SU-DHL-6 (cell line): Measurements from ENCODE around the gene RDH8.

Source experiments
- H2AFZ ChIP-seq: fragments of 200-600 bp; sonication (generic); 2 replicates; pipeline ENCODE4 v1.6.1; 2014; ENCODE audit warnings: low read depth, mild to moderate bottlenecking, moderate library complexity, mixed read lengths, antibody characterized with exemption, low read length; ENCODE audit not compliant: severe bottlenecking
- H3F3A ChIP-seq: fragments of 200-600 bp; shearing (Covaris generic); 2 replicates; pipeline ENCODE4 v1.6.0; 2016; ENCODE audit warnings: antibody characterized with exemption, mild to moderate bottlenecking; ENCODE audit not compliant: insufficient read depth
- H3K27ac ChIP-seq: fragments of 200-600 bp; sonication (generic); 2 replicates; pipeline ENCODE4 v1.5.1; 2016; ENCODE audit warnings: low read depth, mild to moderate bottlenecking, low read length, moderate library complexity, mixed read lengths
- H3K27me3 ChIP-seq: fragments of 200-600 bp; sonication (generic), shearing (Covaris generic); 2 replicates; pipeline ENCODE4 v1.6.0; 2014; ENCODE audit warnings: mild to moderate bottlenecking, low read length
- H3K36me3 ChIP-seq: fragments of 200-600 bp; sonication (generic); 2 replicates; pipeline ENCODE4 v1.6.1; 2014; ENCODE audit warnings: mild to moderate bottlenecking, low read length, mixed read lengths
- H3K4me2 ChIP-seq: fragments of 300-600, 200-600 bp; shearing (Covaris generic), sonication (generic); 2 replicates; pipeline ENCODE4 v1.6.0; 2014; ENCODE audit warnings: low read length, low read depth, mild to moderate bottlenecking; ENCODE audit not compliant: poor library complexity, severe bottlenecking
- H3K4me3 ChIP-seq: fragments of 200-600 bp; sonication (generic); 2 replicates; pipeline ENCODE4 v1.5.1; 2014; ENCODE audit warnings: antibody characterized with exemption, low read length, mild to moderate bottlenecking, mixed read lengths; ENCODE audit not compliant: insufficient read depth, poor library complexity, severe bottlenecking
- H3K79me2 ChIP-seq: fragments of 200-600 bp; sonication (generic); 2 replicates; pipeline ENCODE4 v1.6.1; 2014; ENCODE audit warnings: mild to moderate bottlenecking, low read length, moderate library complexity; ENCODE audit not compliant: insufficient read depth
- H3K9ac ChIP-seq: fragments of 200-600 bp; sonication (generic); 2 replicates; pipeline ENCODE4 v1.7.0; 2014; ENCODE audit warnings: mild to moderate bottlenecking, low read length
- H3K9me2 ChIP-seq: fragments of 200-600 bp; sonication (generic); replicated peaks from 2 replicates; pipeline ENCODE4 v1.6.1; 2014; ENCODE audit warnings: low read length; ENCODE audit not compliant: insufficient read depth
- H3K9me3 ChIP-seq: fragments of 200-600 bp; sonication (generic); 2 replicates; pipeline ENCODE4 v1.6.1; 2014; ENCODE audit warnings: low read length, mixed read lengths; ENCODE audit not compliant: insufficient read depth
- H4K20me1 ChIP-seq: fragments of 200-600 bp; sonication (generic); 2 replicates; pipeline ENCODE4 v1.6.1; 2014; ENCODE audit warnings: low read depth, mild to moderate bottlenecking, antibody characterized with exemption, low read length, moderate library complexity, mixed read lengths
- EZH2phosphoT487 ChIP-seq: fragments of 200-600 bp; sonication (generic), shearing (Covaris generic); conservative IDR thresholded peaks from 2 replicates; pipeline ENCODE4 v1.6.1; 2018; ENCODE audit warnings: mild to moderate bottlenecking, antibody characterized with exemption, low read length, moderate library complexity, mixed read lengths
- TF ChIP-seq, protein P1 (sequence below): fragments of 200-600 bp; sonication (generic); IDR thresholded peaks from one replicate; pipeline ENCODE4 v1.5.1; 2017; ENCODE audit warnings: antibody characterized with exemption, mild to moderate bottlenecking, low read length, moderate library complexity; ENCODE audit not compliant: insufficient read depth, poor library complexity, severe bottlenecking

The RDH8 gene

DNA sequence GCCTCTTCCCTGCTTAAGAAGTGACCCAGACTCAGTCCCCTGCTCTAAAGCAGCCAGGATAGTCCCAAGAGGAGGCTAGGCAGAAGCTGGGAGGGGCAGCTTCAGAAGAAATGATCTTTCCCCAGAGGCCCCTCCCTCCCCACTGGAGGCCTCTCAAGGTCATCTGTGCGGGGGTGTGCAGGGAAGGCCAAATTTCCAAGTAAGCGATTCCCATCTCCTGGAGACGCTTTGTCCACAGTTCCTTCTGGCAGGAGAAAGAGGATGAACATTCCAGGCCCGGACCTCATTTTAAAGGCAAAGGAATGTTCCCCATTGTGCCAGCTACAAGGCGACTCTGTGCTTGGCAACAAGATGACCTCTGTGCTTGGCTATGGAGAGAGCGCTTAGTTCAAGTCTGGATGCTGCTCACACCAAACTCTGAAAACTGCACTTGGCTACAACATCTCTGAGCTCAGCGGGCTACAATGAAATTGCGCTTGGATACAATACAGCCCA is 26.4 kb upstream of the RDH8 start:
- Histone ChIP-seq H3K9ac (no peak overlapping the region), H3K4me2 (no peak overlapping the region), H3K36me3 (no peaks in the 10 kb centered on the region), H2AFZ (no peak overlapping the region), H3K79me2 (no peaks in the 10 kb centered on the region), H3K27me3 (no peaks in the 10 kb centered on the region), H4K20me1 (no peaks in the 10 kb centered on the region), H3K4me3 (no peak overlapping the region), H3K9me3 (no peaks in the 10 kb centered on the region), H3K9me2 (no peaks in the 10 kb centered on the region), H3K27ac (no peak overlapping the region), H3F3A (no peaks in the 10 kb centered on the region)
- TF ChIP-seq, protein P1, sequence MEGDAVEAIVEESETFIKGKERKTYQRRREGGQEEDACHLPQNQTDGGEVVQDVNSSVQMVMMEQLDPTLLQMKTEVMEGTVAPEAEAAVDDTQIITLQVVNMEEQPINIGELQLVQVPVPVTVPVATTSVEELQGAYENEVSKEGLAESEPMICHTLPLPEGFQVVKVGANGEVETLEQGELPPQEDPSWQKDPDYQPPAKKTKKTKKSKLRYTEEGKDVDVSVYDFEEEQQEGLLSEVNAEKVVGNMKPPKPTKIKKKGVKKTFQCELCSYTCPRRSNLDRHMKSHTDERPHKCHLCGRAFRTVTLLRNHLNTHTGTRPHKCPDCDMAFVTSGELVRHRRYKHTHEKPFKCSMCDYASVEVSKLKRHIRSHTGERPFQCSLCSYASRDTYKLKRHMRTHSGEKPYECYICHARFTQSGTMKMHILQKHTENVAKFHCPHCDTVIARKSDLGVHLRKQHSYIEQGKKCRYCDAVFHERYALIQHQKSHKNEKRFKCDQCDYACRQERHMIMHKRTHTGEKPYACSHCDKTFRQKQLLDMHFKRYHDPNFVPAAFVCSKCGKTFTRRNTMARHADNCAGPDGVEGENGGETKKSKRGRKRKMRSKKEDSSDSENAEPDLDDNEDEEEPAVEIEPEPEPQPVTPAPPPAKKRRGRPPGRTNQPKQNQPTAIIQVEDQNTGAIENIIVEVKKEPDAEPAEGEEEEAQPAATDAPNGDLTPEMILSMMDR = no peak
- TF ChIP-seq EZH2phosphoT487 = no peak

DNA sequence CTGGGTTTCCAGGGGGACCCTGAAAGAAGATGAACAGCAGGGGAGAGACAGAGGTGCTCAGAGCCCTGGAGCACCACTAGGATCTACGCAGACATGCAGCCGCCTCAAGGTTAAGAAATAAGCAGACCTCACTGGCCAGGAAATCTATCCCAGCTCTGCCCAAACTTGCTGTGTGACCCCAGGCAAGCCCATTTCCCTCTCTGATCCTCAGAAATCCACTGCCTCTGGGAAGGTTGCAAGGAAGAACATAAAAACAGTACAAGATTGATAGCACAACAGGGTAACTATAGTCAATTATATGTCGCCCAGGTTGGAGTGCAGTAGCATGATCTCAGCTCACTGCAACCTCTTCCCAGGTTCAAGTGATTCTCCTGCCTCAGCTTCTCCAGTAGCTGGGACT is 23.8 kb upstream of the RDH8 start:
- Histone ChIP-seq H3K79me2 (no peaks in the 10 kb centered on the region), H2AFZ (no peak overlapping the region), H3K36me3 (no peaks in the 10 kb centered on the region), H3K4me2 (no peak overlapping the region), H3K9me2 (no peaks in the 10 kb centered on the region), H3K9ac (no peak overlapping the region), H3K4me3 (no peak overlapping the region), H3K9me3 (no peaks in the 10 kb centered on the region), H3F3A (no peaks in the 10 kb centered on the region), H3K27ac (no peak overlapping the region), H4K20me1 (no peaks in the 10 kb centered on the region), H3K27me3 (no peaks in the 10 kb centered on the region)
- TF ChIP-seq EZH2phosphoT487 = no peak
- TF ChIP-seq, protein P1 = no peak

DNA sequence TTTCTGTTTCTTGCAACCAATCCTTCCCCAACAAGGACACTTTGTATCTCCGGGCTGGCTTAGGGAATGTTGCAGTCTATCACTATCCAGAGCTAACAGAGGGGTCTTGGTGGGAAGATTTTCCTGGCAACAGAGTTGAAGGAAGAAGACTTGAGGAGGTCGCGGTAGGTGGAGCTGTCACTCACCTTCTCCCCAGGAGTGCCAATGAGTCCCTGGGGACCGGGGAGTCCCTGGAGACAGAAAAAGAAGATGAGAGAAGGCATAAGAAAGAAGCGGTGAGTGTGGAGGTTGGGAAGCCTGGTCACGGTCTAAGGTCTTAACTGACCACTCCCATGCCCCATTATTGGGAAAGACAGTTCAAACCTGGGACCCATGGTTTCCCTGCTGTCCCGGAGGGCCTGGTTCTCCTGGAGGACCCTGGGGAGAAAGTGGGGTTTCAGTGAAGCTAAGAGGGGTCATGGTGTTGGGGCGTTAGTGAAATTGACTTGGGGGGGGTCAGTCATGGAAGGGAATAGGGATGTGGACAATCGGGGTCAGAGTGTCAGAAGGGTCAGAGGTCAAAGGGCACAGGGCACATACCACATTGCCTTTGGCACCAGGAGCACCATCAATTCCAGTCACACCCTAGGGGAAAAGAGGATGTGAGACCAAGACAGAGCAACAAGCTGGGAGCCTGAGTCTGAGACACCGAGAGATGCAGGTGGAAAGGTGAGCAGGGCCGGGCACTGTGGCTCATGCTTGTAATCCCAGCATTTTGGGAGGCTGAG is 21.7 kb upstream of the RDH8 start:
- no peaks in the 10 kb centered on the region for H3K9me3 ChIP-seq
- H3K9ac ChIP-seq = no peak overlapping the region
- no peak overlapping the region for H2AFZ ChIP-seq
- H3K27me3 ChIP-seq = no peaks in the 10 kb centered on the region
- H3K4me2 ChIP-seq = no peak overlapping the region
- H3K36me3 ChIP-seq = no peaks in the 10 kb centered on the region
- no peak overlapping the region for H3K27ac ChIP-seq
- H3K4me3 ChIP-seq = no peak overlapping the region
- no peaks in the 10 kb centered on the region for H3K9me2 ChIP-seq
- TF ChIP-seq EZH2phosphoT487 = no peak
- TF ChIP-seq, protein P1 = no peak
- H3K79me2 ChIP-seq = no peaks in the 10 kb centered on the region
- no peaks in the 10 kb centered on the region for H3F3A ChIP-seq
- no peaks in the 10 kb centered on the region for H4K20me1 ChIP-seq
